OCI-LY7 (cell line): ENCODE results near the gene SMIM44. TPM values are rescaled to one million over a fixed set of nuclear protein-coding genes. Genes with fewer than 3 reads are reported as not detected.

Experiments
- BruUV-seq: library from RNA; stranded (reverse); fragments of 400-500 nt; replicated peaks from 2 replicates; lab custom pipeline; 2021; lab: Mats Ljungman, UMichigan
- CTCF ChIA-PET: fragments of 300-600 bp; sonication (Branson Sonifier 250); formaldehyde crosslinking; loops from one replicate; lab custom pipeline; 2022; ENCODE audit warnings: antibody characterized with exemption; ENCODE audit not compliant: unreplicated experiment; lab: Charles Lee
- POLR2A ChIA-PET: fragments of 300-600 bp; sonication (Branson Sonifier 250); formaldehyde crosslinking; loops from one replicate; lab custom pipeline; 2022; ENCODE audit warnings: antibody characterized with exemption; lab: Charles Lee
- DNase-seq: peaks from one replicate; pipeline ENCODE4 v3.0.0-alpha.2; 2015; ENCODE audit warnings: low spot score
- H2AFZ ChIP-seq: fragments of 200-600 bp; sonication (generic), shearing (Covaris generic); 2 replicates; pipeline ENCODE4 v1.6.1; 2014; ENCODE audit warnings: mild to moderate bottlenecking, antibody characterized with exemption, low read length, moderate library complexity
- H3K27ac ChIP-seq: fragments of 200-600 bp; sonication (generic); 2 replicates; pipeline ENCODE4 v1.5.1; 2014; ENCODE audit warnings: mixed run types, low read depth, mild to moderate bottlenecking, moderate library complexity, low read length, inconsistent platforms; ENCODE audit not compliant: poor library complexity, severe bottlenecking
- H3K36me3 ChIP-seq: fragments of 200-600 bp; sonication (generic); 2 replicates; pipeline ENCODE4 v1.6.1; 2014; ENCODE audit warnings: mild to moderate bottlenecking, antibody characterized with exemption, low read length, moderate library complexity, mixed read lengths; ENCODE audit not compliant: insufficient read depth
- H3K4me1 ChIP-seq: fragments of 200-600 bp; sonication (generic); 2 replicates; pipeline ENCODE4 v1.5.1; 2014; ENCODE audit warnings: mild to moderate bottlenecking, low read length; ENCODE audit not compliant: insufficient read depth, poor library complexity, severe bottlenecking
- H3K4me2 ChIP-seq: fragments of 200-600 bp; sonication (generic); 2 replicates; pipeline ENCODE4 v1.6.1; 2014; ENCODE audit warnings: mild to moderate bottlenecking, low read length
- H3K4me3 ChIP-seq: fragments of 200-600 bp; sonication (generic); 2 replicates; pipeline ENCODE4 v1.5.1; 2014; ENCODE audit warnings: mild to moderate bottlenecking, low read depth, low read length; ENCODE audit not compliant: poor library complexity, severe bottlenecking
- H3K79me2 ChIP-seq: fragments of 200-600 bp; sonication (generic); 2 replicates; pipeline ENCODE4 v1.6.1; 2016; ENCODE audit warnings: low read depth, mild to moderate bottlenecking, low read length, moderate library complexity, mixed read lengths; ENCODE audit not compliant: insufficient read depth
- H3K9me2 ChIP-seq: fragments of 200-600 bp; sonication (generic); 2 replicates; pipeline ENCODE4 v1.6.1; 2016; ENCODE audit warnings: mild to moderate bottlenecking, low read length, mixed read lengths; ENCODE audit not compliant: insufficient read depth
- H3K9me3 ChIP-seq: fragments of 200-600 bp; sonication (generic); 2 replicates; pipeline ENCODE4 v1.6.1; 2014; ENCODE audit warnings: mild to moderate bottlenecking, mixed run types, low read length, mixed read lengths
- H4K20me1 ChIP-seq: fragments of 200-600 bp; sonication (generic); 2 replicates; pipeline ENCODE4 v1.6.1; 2014; ENCODE audit warnings: mild to moderate bottlenecking, antibody characterized with exemption, low read length, moderate library complexity, mixed read lengths; ENCODE audit not compliant: insufficient read depth
- CTCF ChIP-seq: fragments of 200-600 bp; sonication (generic); conservative IDR thresholded peaks from 2 replicates; pipeline ENCODE4 v1.5.1; 2014; ENCODE audit warnings: mild to moderate bottlenecking, antibody characterized with exemption, low read length, moderate library complexity, mixed read lengths
- EZH2phosphoT487 ChIP-seq: fragments of 200-600 bp; sonication (generic); IDR thresholded peaks from 2 replicates; pipeline ENCODE4 v1.6.1; 2018; ENCODE audit warnings: low read depth, borderline replicate concordance, mild to moderate bottlenecking, mixed run types, antibody characterized with exemption, low read length, moderate library complexity, mixed read lengths
- intact Hi-C: fragments of 100-400 bp; cut with micrococcal nuclease; formaldehyde crosslinking; loops from one replicate; pipeline ENCODE4 v1.10.0; 2022; ENCODE audit not compliant: unreplicated experiment
- total RNA-seq, 2 experiments: library from RNA; depleted of rRNA in 1 of 2; stranded (reverse); fragments of >200 nt in 1 of 2; shearing (Covaris generic) in 1 of 2; gene quantifications; 2 replicates each; pipeline ENCODE4 v1.2.3, GENCODE V29; 2014 to 2022

The SMIM44 gene
- total RNA-seq, 2 experiments from 2014 or later: not detected

- CTCF ChIA-PET: no interaction called here
- POLR2A ChIA-PET: no interaction called here
- TF ChIP-seq EZH2phosphoT487: no peak
Measured at GRCh38 chr19:3443840-3444694, 39.2 kb downstream of the SMIM44 start.

GRCh38 chr19:3442487-3443071 is 40.7 kb downstream of the SMIM44 start:
- Histone ChIP-seq H3K79me2 (no peaks in the 10 kb centered on the region), H3K9me3 (no peaks in the 10 kb centered on the region), H3K4me2 (no peak overlapping the region), H2AFZ (no peak overlapping the region), H3K9me2 (no peaks in the 10 kb centered on the region), H3K4me1 (no peaks in the 10 kb centered on the region), H3K4me3 (no peak overlapping the region), H3K36me3 (no peaks in the 10 kb centered on the region), H4K20me1 (no peaks in the 10 kb centered on the region), H3K27ac (no peak overlapping the region)
- ChIA-PET POLR2A (interaction anchor here (0.7 kb wide), 1 partner anchor 140 kb away, joined by 4 read pairs; no protein-coding TSS in a partner anchor), CTCF (interaction anchor here (0.6 kb wide), 1 partner anchor 13 kb away, joined by 3 read pairs; no protein-coding TSS in a partner anchor)
- TF ChIP-seq EZH2phosphoT487 (no peak), CTCF (no peak)
- intact Hi-C loops: loop anchor here (5.0 kb wide), 1 partner anchor 115 kb away; no protein-coding TSS in a partner anchor
- DNase-seq: no peak
- BruUV-seq: no TSS peak

More at GRCh38 chr19:3443840-3444694, 39.2 kb downstream of the SMIM44 start:
- BruUV-seq: no TSS peak
- H3K4me3 ChIP-seq: no peak overlapping the region
- no peaks in the 10 kb centered on the region for H3K36me3 ChIP-seq
- H4K20me1 ChIP-seq: no peaks in the 10 kb centered on the region
- H3K27ac ChIP-seq: no peak overlapping the region
- DNase-seq: no peak
- no peak overlapping the region for H2AFZ ChIP-seq
- H3K4me2 ChIP-seq: no peak overlapping the region
- H3K9me3 ChIP-seq: no peaks in the 10 kb centered on the region
- intact Hi-C loops: loop anchor here (5.0 kb wide), 1 partner anchor 117 kb away; no protein-coding TSS in a partner anchor
- H3K4me1 ChIP-seq: no peaks in the 10 kb centered on the region
- no peaks in the 10 kb centered on the region for H3K9me2 ChIP-seq
- H3K79me2 ChIP-seq: no peaks in the 10 kb centered on the region

- H2AFZ ChIP-seq: no peak overlapping the region
- POLR2A ChIA-PET: no interaction called here
- DNase-seq: no peak
- H3K4me2 ChIP-seq: no peak overlapping the region
- intact Hi-C loops: loop anchor here (5.0 kb wide), 1 partner anchor 115 kb away; no protein-coding TSS in a partner anchor
- H3K9me3 ChIP-seq: no peaks in the 10 kb centered on the region
- CTCF ChIA-PET: no interaction called here
- H3K79me2 ChIP-seq: no peaks in the 10 kb centered on the region
- H3K27ac ChIP-seq: no peak overlapping the region
- H4K20me1 ChIP-seq: no peaks in the 10 kb centered on the region
- H3K4me3 ChIP-seq: no peak overlapping the region
- BruUV-seq: no TSS peak
- TF ChIP-seq CTCF: no peak
- TF ChIP-seq EZH2phosphoT487: no peak
- no peaks in the 10 kb centered on the region for H3K9me2 ChIP-seq
- no peaks in the 10 kb centered on the region for H3K36me3 ChIP-seq
- no peaks in the 10 kb centered on the region for H3K4me1 ChIP-seq
Measured at GRCh38 chr19:3441986-3442329, 41.3 kb downstream of the SMIM44 start.
